ENCODE results near the gene FNDC3B.

FNDC3B gene

GRCh38 chr3:172056416-172056815 is 17.0 kb downstream of the FNDC3B start:
- no peak for DNase-seq

DNA sequence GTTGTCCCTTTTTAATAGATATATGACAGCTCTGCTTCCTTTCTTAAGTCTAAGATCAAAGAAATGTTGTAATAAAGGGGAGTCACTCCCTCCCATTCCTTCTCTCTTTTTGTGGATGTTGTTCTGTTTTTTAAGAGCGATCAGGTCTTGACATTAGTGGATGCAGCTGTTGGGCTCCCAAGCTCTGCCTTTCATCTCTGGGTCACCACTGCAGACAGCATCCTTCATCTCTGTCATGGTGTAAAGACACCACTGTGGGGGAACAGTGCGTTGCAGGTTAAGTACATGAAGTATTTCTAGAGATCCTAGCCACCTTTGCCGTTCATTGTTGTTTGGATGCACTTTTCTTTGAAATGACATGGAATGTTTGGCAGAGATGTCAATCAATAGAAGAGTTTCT is 17.7 kb downstream of the FNDC3B start:
- no peak for DNase-seq

DNA sequence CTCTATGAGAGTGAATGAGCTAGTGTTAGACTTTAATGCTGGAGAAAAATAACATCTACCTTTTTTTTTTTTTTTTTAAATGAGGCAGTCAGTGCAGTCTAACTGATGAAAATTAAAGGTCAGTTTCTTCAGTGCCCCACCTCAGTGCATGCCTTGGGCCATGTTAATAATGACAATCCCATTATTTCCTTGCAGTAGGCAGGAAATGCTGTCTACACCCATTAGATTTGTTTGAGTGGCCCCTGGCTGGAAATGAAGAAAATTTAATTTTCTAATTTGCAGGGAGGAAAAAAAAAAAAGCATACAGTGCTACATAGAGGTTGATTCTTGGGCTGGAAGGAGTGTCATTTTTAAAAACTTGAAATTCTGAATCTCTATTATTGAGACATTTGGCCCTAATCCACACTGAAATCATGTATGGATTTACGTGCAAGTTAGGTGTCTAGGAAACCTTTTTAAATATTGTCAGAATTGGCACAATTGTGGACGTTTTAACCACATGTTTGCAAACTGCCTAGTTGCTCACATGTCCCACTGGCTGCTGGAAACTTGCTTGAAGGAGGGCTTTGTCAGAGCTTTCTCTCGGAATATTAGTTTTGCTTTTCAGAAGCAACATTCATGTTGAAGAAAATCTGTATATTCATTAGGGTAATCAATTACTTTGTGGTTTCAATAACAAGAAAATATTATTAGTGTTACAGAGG is 18.4 kb downstream of the FNDC3B start:
- DNase-seq: no peak

DNA sequence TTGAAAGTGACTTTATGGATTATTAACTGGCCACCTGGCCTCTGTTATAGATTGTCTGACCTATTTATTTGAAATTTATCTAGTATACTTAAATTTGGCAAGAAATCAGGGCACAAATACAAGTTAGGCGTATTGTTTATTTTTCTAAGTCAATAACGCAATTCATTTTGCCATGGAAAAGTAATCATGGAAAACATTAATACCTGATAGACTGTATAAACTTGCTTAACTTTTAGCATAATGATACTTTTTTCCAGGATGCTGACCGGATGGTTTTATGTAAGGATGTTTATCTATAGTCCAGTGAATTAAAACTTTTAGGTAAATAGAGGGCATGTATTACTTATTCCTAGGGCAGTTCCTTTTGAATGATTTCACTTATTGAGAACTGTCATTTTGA is 20.2 kb downstream of the FNDC3B start:
- DNase-seq: no peak

- DNase-seq: no peak
These were observed 20.9 kb downstream of the FNDC3B start for GRCh38 chr3:172060234-172060633.

DNA sequence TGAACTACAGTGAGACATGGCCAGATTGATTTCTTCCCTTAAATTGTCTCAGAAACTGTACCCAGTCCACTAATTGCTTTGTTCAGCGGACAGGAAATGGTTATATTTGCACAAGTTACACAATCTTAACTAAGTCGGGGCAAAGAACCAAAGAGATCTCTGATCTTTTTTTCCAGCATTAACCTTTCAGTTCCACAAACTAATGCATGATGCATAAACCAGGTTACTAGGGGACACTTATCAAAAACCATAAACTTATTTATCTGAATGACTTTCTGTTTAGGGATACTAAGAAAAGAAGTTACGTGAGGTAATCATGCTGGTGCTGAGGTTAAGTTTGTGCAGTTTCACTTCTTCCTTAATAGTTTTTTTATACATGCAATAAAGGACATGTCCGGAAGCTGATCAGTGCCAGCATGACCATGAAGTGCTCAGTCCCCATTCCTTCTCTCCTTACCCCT is 22.4 kb downstream of the FNDC3B start:
- peak; percentile 42 for DNase-seq

- no peak for DNase-seq
These were observed 23.4 kb downstream of the FNDC3B start for GRCh38 chr3:172062761-172063160.

DNA sequence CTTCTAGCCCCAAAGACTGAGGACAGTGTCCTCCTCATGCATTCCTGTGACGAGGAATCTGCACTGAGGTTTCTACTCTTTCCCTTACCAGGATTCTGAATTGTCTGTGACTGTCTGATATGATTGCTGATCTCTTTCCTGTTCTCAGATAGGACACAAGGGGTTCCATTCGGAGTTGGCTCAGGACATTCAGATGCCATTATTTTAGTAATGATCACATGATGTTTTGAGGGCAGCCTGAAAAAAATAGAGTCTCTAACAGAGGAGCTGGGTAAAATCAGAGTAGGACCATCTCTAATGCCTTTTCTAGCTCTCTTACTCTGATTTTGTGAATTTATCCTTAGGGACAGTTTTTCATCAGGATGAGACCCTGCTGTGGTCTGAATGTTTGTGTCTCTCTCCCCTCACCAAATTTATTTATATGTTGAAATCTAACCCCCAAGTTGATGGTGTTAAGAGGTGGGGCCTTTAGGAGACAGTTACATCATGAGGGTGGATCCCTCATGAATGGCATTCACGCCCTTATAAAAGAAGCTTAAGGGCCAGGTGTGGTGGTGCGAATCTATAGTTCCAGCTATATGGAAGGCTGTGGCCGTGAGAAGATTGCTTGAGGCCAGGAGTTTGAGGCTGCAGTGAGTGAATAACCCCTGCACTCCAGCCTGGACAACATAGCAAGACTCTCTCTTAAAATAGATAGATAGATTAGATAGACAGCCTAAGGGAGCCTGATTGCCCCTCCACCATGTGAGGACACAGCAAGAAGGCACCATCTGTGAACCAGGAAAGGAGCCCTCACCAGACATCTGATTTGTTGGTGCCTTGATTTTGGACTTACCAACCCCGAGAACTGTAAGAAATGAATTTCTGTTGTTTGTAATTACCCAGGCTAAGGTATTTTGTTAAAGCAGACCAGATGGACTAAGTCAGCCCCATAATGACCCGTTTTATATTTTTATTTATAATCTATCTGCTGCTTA is 24.4 kb downstream of the FNDC3B start:
- DNase-seq: no peak

DNA sequence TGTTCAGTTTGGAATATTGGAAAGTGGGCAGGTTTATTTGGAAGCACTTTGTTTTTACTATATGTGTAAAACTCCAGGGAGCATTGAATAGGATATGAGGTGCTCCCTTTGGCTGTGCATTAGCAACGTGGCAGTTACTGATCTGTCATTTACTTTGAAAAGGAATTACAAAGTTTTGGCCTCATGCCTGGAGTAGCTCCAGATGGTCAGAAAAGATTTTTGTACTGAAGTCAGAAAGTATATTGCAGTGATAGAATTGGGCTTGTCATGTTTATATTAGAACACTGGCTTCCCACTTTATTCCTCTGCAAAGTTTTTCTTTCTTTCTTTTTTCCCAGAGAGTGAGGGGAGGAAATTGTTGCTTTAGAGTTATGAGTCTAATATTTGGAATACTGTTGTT is 26.1 kb downstream of the FNDC3B start:
- DNase-seq: peak; percentile 86

DNA sequence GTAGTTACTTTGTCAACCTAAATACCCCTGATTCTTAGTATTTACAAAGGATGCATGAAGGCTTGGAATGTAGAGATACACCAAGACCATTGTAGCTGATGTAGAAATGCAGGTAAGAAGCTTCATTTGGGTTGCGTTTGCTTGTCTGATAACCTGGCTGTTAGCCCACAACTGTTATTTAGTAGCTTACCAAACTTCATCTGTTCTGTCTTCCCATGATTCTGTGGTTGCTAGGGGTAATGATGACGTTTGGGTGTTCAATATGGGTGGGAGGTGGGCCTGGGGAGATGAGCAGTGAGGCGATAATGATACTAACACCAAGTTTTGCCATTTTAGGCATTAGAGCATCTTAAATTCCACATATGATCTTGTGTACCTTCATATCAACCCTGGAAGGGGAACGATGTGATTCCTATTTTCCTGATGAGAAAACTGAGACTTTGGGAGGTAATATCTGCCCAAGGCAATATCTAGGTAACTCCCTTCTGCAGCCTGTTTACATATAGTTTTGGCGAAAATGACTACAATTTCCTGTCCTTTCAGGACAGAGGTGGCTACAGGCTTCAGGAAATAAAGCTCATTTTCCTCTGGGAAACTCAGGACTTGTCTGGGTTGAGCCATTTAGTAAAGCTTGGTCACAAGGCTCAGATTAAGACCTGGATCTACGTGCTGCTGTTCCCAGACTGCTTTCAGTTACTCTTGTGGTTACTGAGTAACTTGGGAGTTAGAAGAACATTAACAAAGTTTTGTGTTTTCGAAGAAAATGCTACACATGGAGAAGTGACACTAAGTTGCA is 26.8 kb downstream of the FNDC3B start:
- DNase-seq: no peak

- no peak for DNase-seq
These were observed 27.8 kb downstream of the FNDC3B start for GRCh38 chr3:172066880-172067796.

GRCh38 chr3:172067837-172068440 is 28.6 kb downstream of the FNDC3B start:
- DNase-seq: no peak

DNA sequence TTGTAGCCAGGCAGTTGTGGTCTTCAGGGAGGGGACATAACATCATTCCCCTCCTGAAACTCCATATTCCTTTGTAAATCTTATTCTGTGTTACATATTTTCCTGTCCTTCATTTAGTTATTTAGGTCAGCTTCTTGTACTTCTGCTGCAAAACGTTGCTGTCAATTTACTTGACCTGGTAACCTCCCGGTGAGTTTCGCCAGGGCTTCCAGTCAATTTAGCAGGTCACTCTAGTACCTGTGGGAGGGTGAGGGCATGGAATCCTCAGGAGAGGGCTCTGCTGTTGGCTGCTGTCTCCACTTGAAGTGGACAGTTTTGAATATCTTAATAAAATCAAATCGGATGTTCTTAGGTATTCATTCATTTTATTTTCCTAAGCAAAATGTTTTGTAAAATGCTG is 29.6 kb downstream of the FNDC3B start:
- no peak for DNase-seq

GRCh38 chr3:172069478-172069877 is 30.1 kb downstream of the FNDC3B start:
- no peak for DNase-seq

DNA sequence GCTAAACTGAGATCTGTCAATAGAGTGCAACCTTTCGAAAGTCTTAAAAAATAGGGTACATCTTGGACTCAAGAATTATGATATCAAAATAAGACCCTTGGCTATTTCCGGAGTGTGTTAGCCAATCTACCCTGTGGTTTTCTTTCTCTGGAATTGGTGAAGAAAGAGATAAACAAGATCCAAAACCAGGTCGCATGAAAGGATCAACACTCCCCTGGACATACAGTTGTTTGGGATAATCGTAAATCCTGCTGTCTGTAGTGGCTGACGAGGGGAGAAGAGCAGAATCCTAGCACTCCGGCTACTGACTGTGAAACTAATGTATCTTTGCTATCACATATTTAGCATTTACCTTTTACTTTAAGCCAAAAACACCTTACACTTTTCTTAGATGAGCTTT is 30.9 kb downstream of the FNDC3B start:
- DNase-seq: no peak

DNA sequence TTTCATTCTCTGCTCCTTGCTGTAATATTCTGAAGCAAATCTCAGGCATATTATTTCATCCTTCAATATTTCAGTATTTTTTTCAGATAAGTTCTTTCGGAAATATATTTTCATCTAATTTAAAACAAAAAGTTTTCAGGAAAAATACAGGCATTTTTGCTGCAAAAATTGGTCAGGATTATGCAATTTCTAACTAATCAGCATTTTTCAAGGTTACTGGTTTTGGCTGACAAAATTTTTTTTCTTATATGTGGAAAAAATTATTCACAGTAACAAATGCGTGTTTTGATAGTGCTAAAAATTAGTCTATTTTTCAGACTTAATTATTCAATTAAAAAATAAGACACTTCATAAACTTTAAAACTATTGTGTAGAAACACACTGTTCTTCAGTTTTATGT is 31.4 kb downstream of the FNDC3B start:
- no peak for DNase-seq

GRCh38 chr3:172071780-172072330 is 32.5 kb downstream of the FNDC3B start:
- DNase-seq: no peak

DNA sequence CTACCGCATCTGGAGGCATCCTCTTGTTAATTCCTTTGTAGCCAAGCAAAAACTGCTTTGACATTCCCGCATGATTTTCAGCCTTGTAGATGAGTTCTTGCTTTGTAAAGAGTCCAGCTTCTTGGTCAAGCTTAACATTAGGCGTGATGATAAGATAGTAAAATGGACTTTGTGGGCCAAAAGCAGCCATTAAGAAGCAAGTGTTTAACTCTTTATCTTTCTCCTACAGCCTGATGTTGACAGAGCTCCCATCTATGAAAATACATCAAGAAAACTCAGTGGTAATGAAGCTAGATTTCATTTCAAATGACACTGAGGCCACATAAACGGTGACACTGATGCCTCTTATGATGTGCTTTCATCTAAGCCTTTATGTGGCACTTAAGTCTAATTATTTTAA is 33.2 kb downstream of the FNDC3B start:
- DNase-seq: no peak

GRCh38 chr3:172073262-172073915 is 34.0 kb downstream of the FNDC3B start:
- DNase-seq: no peak

DNA sequence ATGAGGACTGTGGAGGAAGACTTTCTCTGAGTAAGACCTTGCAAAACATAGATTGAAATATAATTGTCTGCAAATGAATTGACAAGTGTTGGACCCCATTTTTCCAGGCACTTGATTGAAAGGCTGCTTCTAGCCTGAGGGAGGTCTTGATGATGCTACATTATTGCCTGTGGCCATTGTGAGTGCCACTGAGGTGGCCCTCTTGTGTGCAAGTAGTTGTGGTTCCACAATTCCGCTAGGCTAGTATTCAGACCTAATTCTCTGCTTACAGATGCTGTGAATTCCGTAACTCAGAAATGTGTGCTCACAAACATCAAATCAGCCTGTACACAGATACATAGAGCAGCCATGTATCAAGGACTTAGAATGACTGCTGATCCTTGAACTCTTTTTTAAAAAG is 34.7 kb downstream of the FNDC3B start:
- DNase-seq: peak; percentile 25

DNA sequence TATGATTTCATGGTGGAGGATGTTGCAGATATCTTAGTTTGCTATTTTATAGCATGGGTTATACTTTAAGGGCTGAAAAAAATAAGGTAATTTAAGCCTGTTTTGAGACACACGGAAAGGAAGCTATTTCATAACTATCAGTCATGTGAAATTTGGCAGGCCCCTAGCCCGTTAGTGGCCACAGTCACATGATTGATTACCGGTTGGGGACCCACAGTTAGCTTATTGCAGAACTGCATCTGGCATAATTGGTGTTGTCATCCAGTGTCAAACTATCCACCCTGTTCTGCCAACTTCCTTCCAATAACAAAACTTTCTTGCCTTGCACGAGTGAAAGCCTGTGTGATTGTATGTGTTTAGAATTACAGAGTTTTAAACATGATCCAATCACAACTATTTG is 35.2 kb downstream of the FNDC3B start:
- DNase-seq: peak; percentile 88

All from hematopoietic multipotent progenitor cell treated with erythropoietin and hydrocortisone succinate and interleukin-3 and kit ligand, for 6 days (in vitro differentiated cells).